Liver (tissue), 9 donors: ENCODE results near the gene BZW2. TPM values are rescaled to one million over a fixed set of nuclear protein-coding genes. Genes with fewer than 3 reads are reported as not detected.

Source experiments
- DNase-seq: peaks from one replicate; pipeline ENCODE4 v3.0.0-alpha.2; 2017; ENCODE audit warnings: low spot score
- H3K27ac ChIP-seq, 2 donors: one replicate each; pipeline ENCODE4 v1.7.0; 2013; ENCODE audit warnings: inconsistent platforms in 2 of 2, low read length in 2 of 2, control low read depth in 1 of 2, low read depth in 1 of 2, mild to moderate bottlenecking in 1 of 2
- H3K27me3 ChIP-seq, 4 donors: one replicate each; pipeline versions ENCODE4 v1.6.1 to v1.7.0; 2013; ENCODE audit warnings: low read length in 3 of 4, inconsistent platforms in 1 of 4, mild to moderate bottlenecking in 1 of 4, moderate library complexity in 1 of 4; ENCODE audit not compliant: control insufficient read depth in 4 of 4, insufficient read depth in 4 of 4
- H3K36me3 ChIP-seq, 4 donors: one replicate each; pipeline versions ENCODE4 v1.6.1 to v1.7.0; 2013; ENCODE audit warnings: low read length in 3 of 4, mild to moderate bottlenecking in 3 of 4, low read depth in 1 of 4, moderate library complexity in 1 of 4; ENCODE audit not compliant: control insufficient read depth in 4 of 4, insufficient read depth in 3 of 4
- H3K4me1 ChIP-seq, 4 donors: one replicate each; pipeline versions ENCODE4 v1.6.1 to v1.7.0; 2013; ENCODE audit warnings: low read length in 3 of 4, mild to moderate bottlenecking in 3 of 4, moderate library complexity in 1 of 4; ENCODE audit not compliant: control insufficient read depth in 4 of 4, insufficient read depth in 4 of 4
- H3K4me3 ChIP-seq, 3 donors: one replicate each; pipeline versions ENCODE4 v1.6.1 to v1.7.0; 2013; ENCODE audit warnings: low read length in 3 of 3, control low read depth in 1 of 3, low read depth in 1 of 3, mild to moderate bottlenecking in 1 of 3
- H3K9ac ChIP-seq, 2 donors: one replicate each; pipeline ENCODE4 v1.7.0; 2013; ENCODE audit warnings: low read length in 2 of 2, mild to moderate bottlenecking in 2 of 2, moderate library complexity in 2 of 2, control low read depth in 1 of 2, low read depth in 1 of 2
- H3K9me3 ChIP-seq, 4 donors: one replicate each; pipeline versions ENCODE4 v1.6.1 to v1.7.0; 2013; ENCODE audit warnings: low read length in 3 of 4; ENCODE audit not compliant: control insufficient read depth in 4 of 4
- FOXA2 ChIP-seq: IDR thresholded peaks from 2 replicates; pipeline ENCODE4 v1.6.1; 2016; ENCODE audit warnings: antibody characterized with exemption
- GABPA ChIP-seq, 2 donors: IDR thresholded peaks in 1 of 2; conservative IDR thresholded peaks in 1 of 2; 2 replicates each; pipeline ENCODE4 v1.6.1; 2016; ENCODE audit warnings: antibody characterized with exemption in 2 of 2, mild to moderate bottlenecking in 1 of 2, moderate library complexity in 1 of 2
- HNF4A ChIP-seq, 2 donors: conservative IDR thresholded peaks; 2 replicates each; pipeline ENCODE4 v1.6.1; 2016; ENCODE audit warnings: antibody characterized with exemption in 2 of 2, mild to moderate bottlenecking in 2 of 2
- HNF4G ChIP-seq: IDR thresholded peaks from 2 replicates; pipeline ENCODE4 v1.6.1; 2016; ENCODE audit warnings: antibody characterized with exemption
- NR2F2 ChIP-seq: IDR thresholded peaks from 2 replicates; pipeline ENCODE4 v1.6.1; 2016; ENCODE audit warnings: antibody characterized with exemption
- SP1 ChIP-seq: IDR thresholded peaks from 2 replicates; pipeline ENCODE4 v1.6.1; 2018; ENCODE audit warnings: antibody characterized with exemption, mild to moderate bottlenecking
- YY1 ChIP-seq: IDR thresholded peaks from 2 replicates; pipeline ENCODE4 v1.6.1; 2016; ENCODE audit warnings: antibody characterized with exemption, mild to moderate bottlenecking
- ZBTB33 ChIP-seq: IDR thresholded peaks from 2 replicates; pipeline ENCODE4 v1.6.1; 2016; ENCODE audit warnings: antibody characterized with exemption
- WGBS: extraction: QIAGEN DNeasy Blood & Tissue Kit; methylation state at CpG from one replicate; pipeline ENCODE4 v1.1.7; 2013; 5-methylcytosine and 5-hydroxymethylcytosine counted together
- polyA plus RNA-seq, 2 donors: library from polyadenylated mRNA; stranded (reverse) in 1 of 2; unstranded in 1 of 2; fragments of 200-250 nt in 1 of 2; fragments of >200 nt in 1 of 2; fragmentation: Nextera tagmentation in 1 of 2; extraction: Ambion mirVana in 1 of 2; gene quantifications; one replicate each; pipeline versions ENCODE4 v1.2.1 to v1.2.3, GENCODE V29; 2013 to 2015
- total RNA-seq, 2 donors: library from RNA; depleted of rRNA; stranded (reverse); fragments of >200 nt; gene quantifications; one replicate each; pipeline ENCODE4 v1.2.3, GENCODE V29; 2014
- TF ChIP-seq, protein P1 (sequence below): fragments of 150-350 bp; IDR thresholded peaks from 2 replicates; pipeline ENCODE4 v1.5.1; 2017; ENCODE audit warnings: improper control_type of control experiment, low read depth, low read length; ENCODE audit not compliant: missing input control
- TF ChIP-seq, protein P2 (sequence below): IDR thresholded peaks from 2 replicates; pipeline ENCODE4 v1.6.1; 2016; ENCODE audit warnings: antibody characterized with exemption, mild to moderate bottlenecking
- donor health status: healthy.
- donor health status: healthy.
- donor health status: healthy.
- donor health status: healthy.
- donor health status: healthy.

Gene BZW2
- total and polyA plus RNA-seq, 4 donors, result 10.9 to 18.6 (median 13.1) TPM

DNA sequence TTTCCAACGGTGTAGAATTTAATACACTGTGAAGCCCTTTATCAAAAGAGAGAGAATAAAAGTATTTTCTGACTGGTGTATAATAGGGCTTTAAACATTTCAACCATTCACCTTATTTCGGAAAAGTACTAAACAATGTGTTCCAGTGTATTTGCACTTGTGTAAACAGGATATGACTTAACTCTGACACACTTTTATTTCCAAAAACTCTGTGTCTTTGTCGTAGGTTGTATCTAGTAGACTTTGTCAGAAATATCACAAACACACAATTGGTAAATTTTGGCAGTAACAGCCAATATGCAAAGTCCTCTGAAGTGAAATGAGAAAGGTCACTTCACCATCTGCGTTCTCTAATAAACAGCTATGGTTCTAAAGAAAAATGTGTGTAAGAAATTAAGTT is 97.3 kb downstream of the BZW2 start:
- no peak for DNase-seq
- WGBS, result 26% methylated on average over 4 of the region's 4 CpGs
- Histone ChIP-seq H3K27me3 (no peaks in the 10 kb centered on the region), H3K9ac (no peak overlapping the region), H3K9me3 (no peaks in the 10 kb centered on the region), H3K4me3 (no peak overlapping the region), H3K36me3 (no peaks in the 10 kb centered on the region), H3K27ac (no peak overlapping the region), H3K4me1 (no peaks in the 10 kb centered on the region)
- TF ChIP-seq HNF4A (conservative IDR thresholded peaks at IDR 0.05), result peak in 1 of 2 donors; percentile 46
- TF ChIP-seq, protein P1, sequence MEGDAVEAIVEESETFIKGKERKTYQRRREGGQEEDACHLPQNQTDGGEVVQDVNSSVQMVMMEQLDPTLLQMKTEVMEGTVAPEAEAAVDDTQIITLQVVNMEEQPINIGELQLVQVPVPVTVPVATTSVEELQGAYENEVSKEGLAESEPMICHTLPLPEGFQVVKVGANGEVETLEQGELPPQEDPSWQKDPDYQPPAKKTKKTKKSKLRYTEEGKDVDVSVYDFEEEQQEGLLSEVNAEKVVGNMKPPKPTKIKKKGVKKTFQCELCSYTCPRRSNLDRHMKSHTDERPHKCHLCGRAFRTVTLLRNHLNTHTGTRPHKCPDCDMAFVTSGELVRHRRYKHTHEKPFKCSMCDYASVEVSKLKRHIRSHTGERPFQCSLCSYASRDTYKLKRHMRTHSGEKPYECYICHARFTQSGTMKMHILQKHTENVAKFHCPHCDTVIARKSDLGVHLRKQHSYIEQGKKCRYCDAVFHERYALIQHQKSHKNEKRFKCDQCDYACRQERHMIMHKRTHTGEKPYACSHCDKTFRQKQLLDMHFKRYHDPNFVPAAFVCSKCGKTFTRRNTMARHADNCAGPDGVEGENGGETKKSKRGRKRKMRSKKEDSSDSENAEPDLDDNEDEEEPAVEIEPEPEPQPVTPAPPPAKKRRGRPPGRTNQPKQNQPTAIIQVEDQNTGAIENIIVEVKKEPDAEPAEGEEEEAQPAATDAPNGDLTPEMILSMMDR, result no peak
- TF ChIP-seq SP1, result peak; percentile 15
- TF ChIP-seq HNF4G, result no peak
- TF ChIP-seq FOXA2, result peak; percentile 52
- TF ChIP-seq, protein P2, sequence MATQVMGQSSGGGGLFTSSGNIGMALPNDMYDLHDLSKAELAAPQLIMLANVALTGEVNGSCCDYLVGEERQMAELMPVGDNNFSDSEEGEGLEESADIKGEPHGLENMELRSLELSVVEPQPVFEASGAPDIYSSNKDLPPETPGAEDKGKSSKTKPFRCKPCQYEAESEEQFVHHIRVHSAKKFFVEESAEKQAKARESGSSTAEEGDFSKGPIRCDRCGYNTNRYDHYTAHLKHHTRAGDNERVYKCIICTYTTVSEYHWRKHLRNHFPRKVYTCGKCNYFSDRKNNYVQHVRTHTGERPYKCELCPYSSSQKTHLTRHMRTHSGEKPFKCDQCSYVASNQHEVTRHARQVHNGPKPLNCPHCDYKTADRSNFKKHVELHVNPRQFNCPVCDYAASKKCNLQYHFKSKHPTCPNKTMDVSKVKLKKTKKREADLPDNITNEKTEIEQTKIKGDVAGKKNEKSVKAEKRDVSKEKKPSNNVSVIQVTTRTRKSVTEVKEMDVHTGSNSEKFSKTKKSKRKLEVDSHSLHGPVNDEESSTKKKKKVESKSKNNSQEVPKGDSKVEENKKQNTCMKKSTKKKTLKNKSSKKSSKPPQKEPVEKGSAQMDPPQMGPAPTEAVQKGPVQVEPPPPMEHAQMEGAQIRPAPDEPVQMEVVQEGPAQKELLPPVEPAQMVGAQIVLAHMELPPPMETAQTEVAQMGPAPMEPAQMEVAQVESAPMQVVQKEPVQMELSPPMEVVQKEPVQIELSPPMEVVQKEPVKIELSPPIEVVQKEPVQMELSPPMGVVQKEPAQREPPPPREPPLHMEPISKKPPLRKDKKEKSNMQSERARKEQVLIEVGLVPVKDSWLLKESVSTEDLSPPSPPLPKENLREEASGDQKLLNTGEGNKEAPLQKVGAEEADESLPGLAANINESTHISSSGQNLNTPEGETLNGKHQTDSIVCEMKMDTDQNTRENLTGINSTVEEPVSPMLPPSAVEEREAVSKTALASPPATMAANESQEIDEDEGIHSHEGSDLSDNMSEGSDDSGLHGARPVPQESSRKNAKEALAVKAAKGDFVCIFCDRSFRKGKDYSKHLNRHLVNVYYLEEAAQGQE, result no peak
- peak; percentile 23 for TF ChIP-seq YY1
- no peak for TF ChIP-seq NR2F2
- no peak for TF ChIP-seq ZBTB33
- peak; percentile 34 to 64 for TF ChIP-seq GABPA (IDR thresholded peaks at IDR 0.05 in 1 of 2, conservative IDR thresholded peaks at IDR 0.05 in 1 of 2)

DNA sequence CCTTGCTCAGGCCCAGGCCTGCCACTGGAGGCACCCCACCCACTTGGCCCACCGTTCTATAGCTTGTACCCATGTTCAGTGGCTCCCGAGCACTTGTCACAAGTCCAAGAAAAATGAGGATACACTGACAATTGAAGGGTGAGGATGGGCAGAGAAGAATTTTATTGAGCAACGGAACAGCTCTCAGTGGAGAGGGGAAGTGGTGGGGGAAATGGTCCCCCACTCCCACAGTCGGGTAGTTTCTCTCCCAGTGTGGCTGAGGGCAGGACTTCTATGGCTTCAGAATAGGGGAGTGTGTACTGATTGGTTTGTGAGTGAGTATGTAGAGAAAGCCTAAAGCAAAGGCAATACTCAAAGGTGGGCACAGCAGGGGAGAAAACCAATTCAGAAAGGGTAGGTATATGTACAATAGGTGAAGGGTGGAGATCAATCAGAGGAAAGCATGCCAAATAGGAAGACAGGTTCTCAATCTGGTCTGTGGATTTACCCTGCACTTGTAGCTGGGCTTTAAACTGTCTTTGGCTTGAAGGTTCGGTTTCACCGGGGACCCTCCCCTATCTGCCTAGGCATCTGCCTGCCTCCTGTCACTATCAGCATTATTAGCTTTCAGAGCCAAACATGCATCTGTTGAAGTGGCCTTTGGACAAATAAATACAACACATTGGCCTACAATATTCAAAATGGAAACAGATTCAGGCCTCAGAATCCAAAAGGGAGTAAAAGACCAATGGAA is 98.7 kb downstream of the BZW2 start:
- 77% methylated on average over 6 of the region's 6 CpGs for WGBS
- Histone ChIP-seq H3K4me1 (no peaks in the 10 kb centered on the region), H3K27ac (no peak overlapping the region), H3K9ac (no peak overlapping the region), H3K36me3 (no peaks in the 10 kb centered on the region), H3K4me3 (no peak overlapping the region), H3K9me3 (no peaks in the 10 kb centered on the region), H3K27me3 (no peaks in the 10 kb centered on the region)
- TF ChIP-seq GABPA (IDR thresholded peaks at IDR 0.05 in 1 of 2, conservative IDR thresholded peaks at IDR 0.05 in 1 of 2) (no peak), HNF4A (conservative IDR thresholded peaks at IDR 0.05) (peak in 1 of 2 donors; percentile 11)
- no peak for DNase-seq
